K562 (cell line): ENCODE data around the gene GUCA2B. TPM values are rescaled to one million over a fixed set of nuclear protein-coding genes. Genes with fewer than 3 reads are reported as not detected.

ENCODE experiments used
- ATAC-seq: fragments of 200-7000 bp; cut with Tn5 transposase; 3 replicates; pipeline ENCODE4 v1.9.1; 2020; ENCODE audit warnings: moderate library complexity
- BruUV-seq: library from RNA; stranded (reverse); fragments of 400-500 nt; replicated peaks from 2 replicates; lab custom pipeline; 2021; lab: Mats Ljungman, UMichigan
- CTCF ChIA-PET: fragments of 300-600 bp; formaldehyde crosslinking; extraction: SDS; loops from one replicate; lab custom pipeline; 2021; ENCODE audit warnings: low intra/inter-chr PET ratio; lab: Yijun Ruan, JAX
- POLR2A ChIA-PET: fragments of 300-600, 350-650 bp; sonication (Branson Sonifier 250); formaldehyde crosslinking; extraction: SDS; loops from one replicate; lab custom pipeline; 2021; ENCODE audit warnings: antibody characterized with exemption, inconsistent platforms; lab: Yijun Ruan, JAX
- DNase-seq, 4 experiments: peaks; one replicate each; pipeline versions ENCODE4 v3.0.0 to v3.0.0-alpha.2; 2011 to 2018; ENCODE audit warnings: low spot score in 3 of 4, mixed read lengths in 3 of 4; ENCODE audit errors: extremely low read depth in 1 of 4
- FAIRE-seq: peaks from 2 replicates; lab custom pipeline; 2011; peaks lifted over from hg19 to GRCh38; lab: Jason Lieb, UNC
- H2AFZ ChIP-seq: 2 replicates; pipeline ENCODE4 v1.6.0; 2011; ENCODE audit warnings: low read depth, low read length, control low read depth, inconsistent platforms
- H3K27ac ChIP-seq: fragments of 200-600 bp; 3 replicates; pipeline ENCODE4 v1.8.0; 2011; ENCODE audit warnings: low read depth, mild to moderate bottlenecking, control low read depth, inconsistent platforms, low read length, moderate library complexity, mixed read lengths; ENCODE audit errors: extremely low read depth
- H3K27me3 ChIP-seq, 2 experiments: fragments of 300-600 bp in 1 of 2; 2 replicates in 1 of 2; 3 replicates in 1 of 2; pipeline versions ENCODE4 v1.6.0 to v1.8.0; 2011; ENCODE audit warnings: inconsistent platforms in 2 of 2, low read length in 2 of 2, mild to moderate bottlenecking in 1 of 2, mixed read lengths in 1 of 2, moderate library complexity in 1 of 2; ENCODE audit not compliant: control insufficient read depth in 2 of 2, insufficient read depth in 2 of 2
- H3K36me3 ChIP-seq: fragments of 300-600 bp; 3 replicates; pipeline ENCODE4 v1.8.0; 2011; ENCODE audit warnings: mild to moderate bottlenecking, low read length, inconsistent platforms; ENCODE audit not compliant: control insufficient read depth, insufficient read depth
- H3K4me1 ChIP-seq, 2 experiments: fragments of 200-600 bp in 1 of 2; replicated peaks in 1 of 2; 2 replicates in 1 of 2; 3 replicates in 1 of 2; pipeline versions ENCODE4 v1.5.1 to v1.8.0; 2011; ENCODE audit warnings: inconsistent platforms in 2 of 2, low read length in 2 of 2, mild to moderate bottlenecking in 1 of 2, mixed read lengths in 1 of 2, moderate library complexity in 1 of 2; ENCODE audit not compliant: control insufficient read depth in 2 of 2, insufficient read depth in 2 of 2
- H3K4me2 ChIP-seq: 2 replicates; pipeline ENCODE4 v1.6.1; 2011; ENCODE audit warnings: low read length, control low read depth, inconsistent platforms, mixed read lengths; ENCODE audit not compliant: insufficient read depth
- H3K4me3 ChIP-seq: fragments of 200-600 bp; sonication (generic), shearing (Covaris generic); 2 replicates; pipeline ENCODE4 v1.5.1; 2016; ENCODE audit warnings: control low read depth, inconsistent platforms
- H3K79me2 ChIP-seq: fragments of 200-600 bp; 3 replicates; pipeline ENCODE4 v1.8.0; 2011; ENCODE audit warnings: low read length, inconsistent platforms; ENCODE audit not compliant: control insufficient read depth, insufficient read depth
- H3K9ac ChIP-seq, 2 experiments: 2 replicates each; pipeline versions ENCODE4 v1.6.0 to v1.6.1; 2011; ENCODE audit warnings: low read depth in 2 of 2, low read length in 2 of 2, control low read depth in 1 of 2, inconsistent platforms in 1 of 2, mild to moderate bottlenecking in 1 of 2, mixed read lengths in 1 of 2; ENCODE audit not compliant: insufficient read depth in 1 of 2
- H3K9me1 ChIP-seq: one replicate; pipeline ENCODE4 v1.6.0; 2011; ENCODE audit warnings: inconsistent platforms, mild to moderate bottlenecking, low read length, moderate library complexity; ENCODE audit not compliant: control insufficient read depth, insufficient read depth
- H3K9me3 ChIP-seq: replicated peaks from 2 replicates; pipeline ENCODE4 v1.5.1; 2011; ENCODE audit warnings: low read depth, low read length, inconsistent platforms; ENCODE audit not compliant: control insufficient read depth, insufficient read depth
- H4K20me1 ChIP-seq: replicated peaks from 2 replicates; pipeline ENCODE4 v1.6.1; 2011; ENCODE audit warnings: low read length, inconsistent platforms, mixed read lengths; ENCODE audit not compliant: control insufficient read depth, insufficient read depth
- GTF2B ChIP-seq: IDR thresholded peaks from 2 replicates; pipeline ENCODE4 v1.6.1; 2011; ENCODE audit not compliant: insufficient read length; ENCODE audit errors: extremely low read depth
- HDGF ChIP-seq: fragments of 450-650 bp; IDR thresholded peaks from 2 replicates; pipeline ENCODE4 v1.6.1; 2016
- MCM5 ChIP-seq: fragments of 450-650 bp; IDR thresholded peaks from 2 replicates; pipeline ENCODE4 v1.6.1; 2016; ENCODE audit warnings: low read depth
- MECOM ChIP-seq: fragments of 250-450 bp; sonication (Bioruptor Pico); IDR thresholded peaks from 2 replicates; pipeline ENCODE4 v1.8.0; 2022; ENCODE audit warnings: inconsistent platforms
- NFYB ChIP-seq: IDR thresholded peaks from 2 replicates; pipeline ENCODE4 v1.6.1; 2011; ENCODE audit warnings: mild to moderate bottlenecking, moderate library complexity; ENCODE audit not compliant: insufficient read length; ENCODE audit errors: extremely low read depth
- PRMT5 ChIP-seq: sonication (generic); formaldehyde crosslinking; IDR thresholded peaks from 2 replicates; pipeline ENCODE4 v1.5.0; 2020; ENCODE audit warnings: missing genetic modification reagents
- RHOXF2B ChIP-seq: fragments of 250-450 bp; sonication (Bioruptor Pico); conservative IDR thresholded peaks from 2 replicates; pipeline ENCODE4 v1.5.1; 2021
- TCF3 ChIP-seq: sonication (generic); formaldehyde crosslinking; IDR thresholded peaks from 2 replicates; pipeline ENCODE4 v1.4.0; 2020; ENCODE audit warnings: mild to moderate bottlenecking, missing genetic modification reagents
- ZBTB2 ChIP-seq: fragments of 450-650 bp; IDR thresholded peaks from 2 replicates; pipeline ENCODE4 v1.6.1; 2016; ENCODE audit warnings: antibody characterized with exemption
- ZC3H4 ChIP-seq: sonication (generic); formaldehyde crosslinking; IDR thresholded peaks from 2 replicates; pipeline ENCODE4 v1.9.0; 2021; ENCODE audit warnings: missing genetic modification reagents, borderline replicate concordance
- ZKSCAN1 ChIP-seq: fragments of 150-350 bp; IDR thresholded peaks from 2 replicates; pipeline ENCODE4 v1.6.1; 2016; ENCODE audit warnings: low read depth, low read length
- ZNF24 ChIP-seq: fragments of 450-650 bp; IDR thresholded peaks from 2 replicates; pipeline ENCODE4 v1.6.1; 2016
- WGBS: fragments of 100-300 bp; shearing (Covaris generic); methylation state at CpG from one replicate; pipeline ENCODE4 v1.1.6; 2016; ENCODE audit warnings: low coverage, mixed read lengths; ENCODE audit not compliant: insufficient coverage; ENCODE audit errors: missing lambda C conversion rate; 5-methylcytosine and 5-hydroxymethylcytosine counted together
- in situ Hi-C: fragments of 300-500 bp; cut with MboI; formaldehyde crosslinking; loops from 4 replicates; pipeline ENCODE4 v1.15.0; 2018; ENCODE audit warnings: inconsistent platforms, mixed read lengths
- intact Hi-C: fragments of 100-400 bp; cut with micrococcal nuclease; formaldehyde crosslinking; loops from 2 replicates; pipeline ENCODE4 v1.14.2; 2022
- polyA plus RNA-seq, 8 experiments: library from polyadenylated mRNA; depleted of rRNA in 4 of 8; stranded (reverse) in 5 of 8; unstranded in 3 of 8; fragments of >200 nt; fragmentation: Nextera tagmentation in 2 of 8; fragmentation: Illumina TruSeq in 1 of 8; extraction: Ambion mirVana in 2 of 8; extraction: Trizol in 1 of 8; gene quantifications; 2 replicates each; pipeline versions ENCODE4 v1.2.1 to v1.2.3, GENCODE V29; 2011 to 2014; ENCODE audit warnings: inconsistent platforms in 1 of 8, missing spikeins in 1 of 8
- total RNA-seq, 7 experiments: library from RNA; depleted of rRNA in 6 of 7; stranded (reverse); fragments of >200 nt in 6 of 7; fragmentation: Illumina TruSeq in 2 of 7; extraction: Trizol in 2 of 7; gene quantifications; 2 replicates each; pipeline versions ENCODE4 v1.2.1 to v1.2.3, GENCODE V29; 2011 to 2021; ENCODE audit warnings: low replicate concordance in 1 of 7

GUCA2B gene
- total and polyA plus RNA-seq, 9 of the 15 experiments (the other 6 are each of a cell fraction or from before 2014, with no cell fraction given): not detected

DNA sequence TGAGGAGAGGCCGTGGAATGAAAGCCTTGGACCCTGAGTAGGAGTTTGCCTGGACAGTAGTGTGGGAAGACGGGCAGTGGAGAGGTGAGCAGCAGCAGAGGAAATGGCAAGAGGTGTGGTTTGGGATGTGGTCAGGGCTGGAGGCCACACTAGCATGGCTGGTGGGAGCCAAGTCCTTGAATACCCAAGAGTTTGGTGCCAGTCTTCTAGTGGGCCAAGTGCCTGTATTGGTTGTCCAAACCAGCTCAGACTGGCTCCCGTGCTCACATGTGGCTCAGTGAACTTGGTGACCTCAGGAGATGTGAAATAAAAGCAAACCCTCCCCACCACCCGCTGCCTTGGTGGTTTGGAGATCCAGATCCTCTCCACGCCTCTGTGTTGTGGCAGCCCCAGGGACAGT is 9.0 kb downstream of the GUCA2B start:
- Histone ChIP-seq H3K27ac (no peak overlapping the region), H3K4me2 (no peak overlapping the region), H4K20me1 (no peaks in the 10 kb centered on the region; the same call in 1 of the 2 replicates), H3K4me1 (peaks cover 0 to 9% of the 10 kb centered on the region in 2 experiments; a peak in 1 of 5 replicates), H2AFZ (no peak overlapping the region), H3K27me3 (peaks cover 6 to 43% of the 10 kb centered on the region in 2 experiments; a peak in 4 of 5 replicates), H3K36me3 (no peaks in the 10 kb centered on the region), H3K79me2 (no peaks in the 10 kb centered on the region), H3K4me3 (no peak overlapping the region), H3K9me1 (no peaks in the 10 kb centered on the region), H3K9ac (no peak overlapping the region), H3K9me3 (no peaks in the 10 kb centered on the region; the same call in 1 of the 2 replicates)
- 2% methylated on average over 5 of the region's 5 CpGs for WGBS
- POLR2A ChIA-PET: no interaction called here
- ATAC-seq: no peak
- in situ Hi-C loops: no loop called here
- no peak for FAIRE-seq
- DNase-seq: no peak
- intact Hi-C loops: no loop called here
- TF ChIP-seq PRMT5: no peak
- TF ChIP-seq RHOXF2B (CRISPR knock-in tag): no peak
- TF ChIP-seq TCF3: no peak
- TF ChIP-seq ZBTB2: no peak
- no peak for TF ChIP-seq MECOM
- TF ChIP-seq MCM5: no peak
- TF ChIP-seq ZKSCAN1: no peak
- no peak for TF ChIP-seq GTF2B
- TF ChIP-seq NFYB: no peak
- TF ChIP-seq ZC3H4: no peak
- TF ChIP-seq ZNF24: no peak
- TF ChIP-seq HDGF: no peak
- no TSS peak for BruUV-seq
- CTCF ChIA-PET: no interaction called here
